Suppressor macrophage treated with lipopolysaccharide for 4 hours (primary cell): ENCODE measurements around the gene PAK4.

Experiments
- DNase-seq: peaks from one replicate; pipeline ENCODE4 v3.0.0-alpha.2; 2020

The PAK4 gene

DNA sequence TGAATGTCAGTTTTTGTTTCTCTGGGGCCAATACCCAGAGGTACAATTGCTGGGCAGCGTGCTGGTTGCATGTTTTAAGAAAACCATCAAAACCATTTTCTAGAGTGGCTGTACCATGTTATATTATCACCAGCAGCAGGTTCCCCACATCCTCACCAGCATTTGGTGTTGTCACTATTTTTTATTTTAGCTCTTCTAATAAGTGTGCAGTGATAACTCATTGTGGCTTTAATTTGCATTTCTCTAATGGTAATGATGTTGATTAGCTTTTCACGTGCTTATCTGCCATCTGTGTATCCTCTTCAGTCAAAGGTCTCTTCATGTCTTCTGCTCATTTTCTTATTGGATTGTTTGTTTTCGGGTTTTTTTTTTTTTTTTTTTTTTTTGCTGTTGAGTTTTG is 21.9 kb downstream of the PAK4 start:
- no peak for DNase-seq

DNA sequence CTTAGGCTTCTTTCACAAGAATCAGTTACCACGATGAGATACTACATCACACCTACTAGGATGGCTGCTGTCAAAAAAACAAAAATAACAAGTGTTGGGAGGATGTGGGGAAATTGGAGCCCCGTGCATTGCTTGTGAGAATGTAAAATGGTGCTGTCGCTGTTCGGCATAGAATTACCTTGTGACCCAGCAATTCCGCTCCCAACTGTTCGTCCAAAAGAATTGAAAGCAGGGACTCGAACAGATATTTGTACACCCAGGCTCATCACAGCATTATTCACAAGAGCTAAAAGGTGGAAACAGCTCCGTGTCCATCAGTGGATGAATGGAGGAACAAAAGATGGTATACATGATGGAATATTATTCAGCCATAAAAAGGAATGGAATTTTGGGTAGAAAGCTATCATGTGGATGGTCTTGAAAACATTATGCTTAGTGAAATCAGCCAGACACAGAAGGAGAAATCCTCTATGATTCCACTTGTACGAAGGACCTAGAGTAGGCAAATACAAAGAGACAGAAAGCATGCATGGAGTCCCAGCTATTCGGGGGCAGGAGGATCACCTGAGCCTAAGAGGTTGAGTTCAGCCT is 23.4 kb downstream of the PAK4 start:
- DNase-seq: no peak

DNA sequence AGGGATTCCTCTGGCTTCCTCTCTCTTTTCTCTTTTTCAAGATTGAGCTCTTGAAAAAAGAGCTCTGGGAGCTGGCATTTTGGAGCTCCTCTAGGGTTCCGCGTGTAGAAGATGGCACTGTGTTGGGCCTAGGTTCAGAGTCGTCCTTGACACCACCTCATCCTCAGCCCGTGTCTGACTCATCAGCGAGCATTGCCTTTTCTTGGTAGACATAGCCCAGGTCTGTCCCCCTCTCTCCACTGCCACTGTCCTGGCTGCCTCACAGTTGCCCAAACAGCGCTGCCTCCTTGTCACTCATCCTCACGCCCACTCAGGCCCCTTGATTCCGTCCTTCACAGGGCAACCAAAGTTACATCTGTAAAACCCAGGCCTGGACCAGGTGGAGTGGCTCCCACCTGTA is 24.6 kb downstream of the PAK4 start:
- no peak for DNase-seq

DNA sequence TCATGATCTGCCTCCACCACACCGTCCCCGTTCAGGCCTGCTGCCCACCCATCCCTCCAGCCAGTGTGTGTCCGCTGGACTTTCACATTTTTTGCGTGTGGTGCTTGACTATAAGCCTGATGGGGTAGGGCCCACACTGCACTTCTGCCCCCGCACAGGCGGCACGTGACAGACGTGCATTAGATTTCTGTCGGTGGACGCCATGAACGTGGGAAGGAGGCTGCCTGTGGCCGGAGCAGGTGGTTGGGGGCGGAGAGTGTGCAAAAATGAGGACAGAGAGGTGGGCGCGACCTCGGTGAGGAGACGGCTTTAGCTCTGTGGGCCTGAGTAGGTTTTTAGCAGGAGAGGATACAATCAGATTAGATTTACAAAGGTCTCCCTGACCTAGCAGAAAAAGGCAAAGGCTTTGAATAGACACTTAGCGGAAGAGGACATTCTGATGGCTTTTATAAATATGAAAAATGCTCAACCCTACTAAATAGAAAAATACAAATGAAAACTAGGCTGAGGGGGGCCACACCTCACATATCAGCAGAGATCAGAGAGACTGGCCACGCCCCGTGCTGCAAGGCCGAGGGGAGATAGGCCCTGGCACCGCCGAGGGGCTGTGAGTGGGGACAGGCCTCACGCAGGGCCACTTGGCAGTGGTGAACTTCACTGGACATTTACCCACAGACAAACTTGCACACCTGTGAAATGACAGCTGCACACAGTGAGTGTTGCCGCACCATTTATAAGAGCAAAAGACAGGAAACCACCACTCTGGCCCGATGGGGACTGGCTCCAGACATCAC is 25.4 kb downstream of the PAK4 start:
- DNase-seq: no peak

DNA sequence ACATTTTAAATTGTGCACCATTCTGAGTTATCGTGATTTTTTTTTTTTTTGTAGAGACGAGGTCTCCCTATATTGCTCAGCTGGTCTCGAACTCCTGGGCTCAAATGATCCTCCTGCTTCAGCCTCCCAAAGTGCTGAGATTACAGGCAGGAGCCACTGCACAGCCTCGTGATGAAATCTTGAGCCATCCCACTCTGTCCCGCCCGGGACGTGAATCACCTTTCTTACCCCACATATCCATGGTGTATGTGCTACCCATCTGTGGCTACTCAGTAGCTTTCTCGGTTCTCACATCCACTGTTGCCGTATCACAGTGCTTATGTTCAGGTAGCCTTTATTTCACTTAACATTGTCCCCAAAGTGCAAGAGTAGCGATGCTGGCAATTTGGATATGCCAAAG is 26.5 kb downstream of the PAK4 start:
- DNase-seq: no peak

DNA sequence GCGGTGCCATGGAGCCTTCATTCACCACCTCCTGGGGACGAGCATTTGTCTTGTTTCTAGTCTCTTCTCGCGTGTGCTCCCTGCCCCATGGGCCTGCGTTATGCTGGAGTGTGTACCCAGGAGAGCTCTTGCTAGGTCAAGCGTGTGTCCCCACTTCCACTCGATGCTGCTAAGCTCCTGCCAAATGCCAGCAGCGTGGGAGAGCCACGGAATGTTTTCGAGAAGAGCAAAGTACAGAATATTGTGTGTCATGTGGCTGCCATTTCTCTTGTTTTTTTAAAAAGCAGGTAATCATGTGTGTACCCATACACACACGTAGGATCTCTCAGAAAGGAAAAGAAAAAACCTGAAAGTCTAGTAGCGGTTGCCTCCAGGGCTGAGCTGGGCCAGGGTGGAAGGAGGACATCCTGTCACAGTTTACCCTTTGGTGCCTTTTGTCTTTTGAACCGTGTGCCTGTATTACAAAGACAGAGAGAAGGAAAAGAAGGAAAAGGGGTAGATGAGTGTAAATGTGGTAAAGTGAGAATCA is 28.6 kb downstream of the PAK4 start:
- DNase-seq: no peak

DNA sequence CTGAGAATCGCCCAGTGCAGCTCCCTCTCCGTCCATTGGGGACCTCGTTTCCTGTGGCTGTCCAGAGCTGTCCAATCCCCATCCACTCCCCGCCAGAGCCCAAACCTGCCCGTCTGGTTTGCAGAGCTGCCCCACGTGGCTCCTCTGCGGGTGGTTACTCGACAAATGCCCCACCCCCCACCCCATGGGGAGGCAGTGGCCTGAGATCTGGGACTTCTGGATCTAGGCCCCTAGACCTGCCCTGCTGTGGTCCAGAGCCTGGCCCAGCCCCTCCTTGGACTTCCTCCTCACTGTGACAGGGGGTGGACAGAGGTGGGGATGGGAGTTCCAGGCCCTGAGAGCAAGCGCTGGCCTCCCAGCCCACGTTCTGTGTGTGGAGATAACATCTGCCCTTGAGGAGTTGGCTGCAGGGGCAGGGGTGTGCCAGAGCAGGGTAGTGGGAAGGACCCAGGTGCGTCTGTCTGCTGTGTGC is 29.1 kb downstream of the PAK4 start:
- DNase-seq: no peak

DNA sequence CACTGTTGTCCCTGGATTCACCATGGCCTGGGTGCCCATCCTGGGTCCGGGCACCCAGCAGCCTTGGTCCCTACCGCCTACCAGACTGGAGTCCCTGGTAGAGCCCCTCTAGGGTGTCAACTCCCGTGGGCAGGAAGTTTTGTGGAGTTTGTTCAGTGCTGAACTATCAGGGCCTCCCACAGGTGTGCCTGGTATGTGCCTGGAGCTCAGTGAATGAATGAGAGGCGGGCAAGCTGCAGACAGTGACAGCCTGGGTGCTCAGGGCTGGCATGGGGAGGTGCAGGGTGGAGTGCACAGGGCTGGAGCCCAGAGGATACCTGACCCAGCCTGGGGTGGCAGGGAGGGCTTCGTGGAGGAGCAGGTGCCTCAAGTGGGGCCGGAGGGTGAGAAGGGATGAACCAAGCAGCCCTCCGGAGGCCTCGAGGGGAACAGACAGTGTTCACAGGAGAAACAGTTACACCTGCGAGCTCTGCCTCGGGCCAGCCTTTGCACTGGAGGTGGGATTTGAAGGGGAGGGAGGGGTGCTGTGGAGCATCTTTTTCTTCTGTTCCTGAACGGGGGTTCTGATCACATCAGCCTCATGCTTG is 29.6 kb downstream of the PAK4 start:
- DNase-seq: no peak

DNA sequence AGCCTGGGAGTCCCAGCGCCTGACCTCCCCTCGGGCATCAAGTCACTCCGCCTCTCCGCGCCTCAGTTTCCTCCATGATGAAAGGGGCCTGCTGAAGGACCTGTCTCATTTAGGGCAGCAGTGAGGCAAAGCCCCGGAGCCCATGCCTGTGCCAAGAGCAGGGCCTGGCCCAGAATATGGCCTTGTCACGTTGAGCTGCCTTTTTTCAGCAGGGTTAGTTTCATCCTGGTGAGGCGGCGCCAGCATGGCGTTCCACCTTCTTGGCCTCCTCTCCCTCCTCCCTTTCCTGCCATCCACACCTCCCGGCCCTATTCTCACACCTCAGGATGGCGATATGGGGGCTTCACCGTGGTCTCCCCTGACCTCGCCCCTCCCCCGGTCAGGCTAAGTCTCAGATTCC is 30.2 kb downstream of the PAK4 start:
- DNase-seq: no peak

DNA sequence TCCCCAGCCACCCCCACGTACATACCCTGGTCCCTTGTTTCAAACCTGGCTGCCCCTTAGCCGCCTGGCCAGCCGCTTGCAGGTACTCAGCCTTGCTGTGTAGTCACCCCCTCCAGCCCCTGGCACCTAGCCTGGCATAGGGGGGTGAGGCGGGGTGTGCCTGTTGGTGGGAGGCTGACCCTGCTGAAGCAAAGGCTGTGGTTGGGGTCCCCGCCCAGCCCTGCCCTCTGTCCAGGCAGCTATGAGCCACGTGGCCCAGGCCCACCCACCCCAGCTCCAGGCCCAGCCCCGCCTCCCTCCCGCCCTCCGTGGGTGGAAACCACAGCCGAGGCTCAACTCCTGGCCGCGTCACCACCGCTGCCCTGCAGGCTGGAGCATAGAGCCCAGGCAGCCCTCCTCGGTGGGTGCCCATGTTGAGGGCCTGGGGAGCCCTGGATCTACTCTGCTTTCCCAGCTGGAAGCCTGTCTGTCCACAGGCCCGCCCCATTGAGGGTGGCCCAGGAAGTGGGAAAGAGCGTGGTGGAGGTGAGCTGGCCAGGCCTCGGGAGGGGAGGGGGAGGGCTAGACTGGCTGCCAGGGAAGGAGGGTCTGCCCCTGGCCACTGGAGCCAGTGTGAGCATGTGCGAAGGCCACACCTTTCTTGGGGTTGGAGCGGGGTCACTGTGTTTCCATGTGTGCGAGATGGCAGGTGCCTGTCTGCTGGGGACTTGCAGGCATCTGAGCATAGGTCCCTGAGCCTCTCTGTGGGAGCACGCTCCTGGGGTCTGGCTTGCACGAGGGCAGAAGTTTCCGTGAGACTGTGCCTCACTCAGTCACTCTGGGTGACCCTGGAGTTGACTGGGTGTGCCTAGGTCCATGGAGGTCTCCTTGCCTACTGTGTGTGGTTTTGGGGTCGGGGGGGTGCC is 31.0 kb downstream of the PAK4 start:
- no peak for DNase-seq

DNA sequence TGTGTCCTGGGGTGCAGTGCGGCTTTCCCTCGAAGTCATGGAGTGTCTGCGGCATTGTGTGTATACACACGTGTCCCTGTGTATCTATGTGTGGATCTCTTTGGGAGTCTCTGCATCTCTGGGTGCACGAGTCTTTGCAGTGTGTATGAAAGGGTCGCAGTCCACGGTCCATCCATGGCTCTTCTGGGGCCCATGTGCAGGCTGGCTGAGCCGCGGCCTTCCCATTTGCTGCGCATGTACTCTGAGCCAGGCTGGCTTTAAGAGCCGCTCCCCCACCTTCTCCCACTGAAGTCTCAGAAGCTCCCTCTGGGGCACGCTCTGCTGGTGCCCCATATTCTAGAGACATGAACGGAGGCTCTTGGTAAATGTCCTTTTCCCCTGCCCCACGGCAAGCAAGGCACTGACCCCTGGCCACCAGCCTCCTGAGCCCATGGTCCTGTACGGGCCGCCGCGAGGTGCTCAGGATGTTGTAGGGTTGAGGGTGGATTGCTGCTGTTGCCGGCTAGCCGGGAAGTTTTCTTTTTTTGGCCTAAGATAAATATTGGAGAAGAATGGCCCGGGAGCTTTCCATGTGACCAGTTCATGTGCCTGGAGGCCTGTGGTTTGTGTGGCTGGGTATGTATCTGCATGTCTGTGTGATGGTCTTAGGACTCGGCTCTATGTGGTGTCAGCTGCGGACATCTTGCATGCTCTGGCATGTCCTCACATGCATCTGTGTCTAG is 31.9 kb downstream of the PAK4 start:
- DNase-seq: no peak

DNA sequence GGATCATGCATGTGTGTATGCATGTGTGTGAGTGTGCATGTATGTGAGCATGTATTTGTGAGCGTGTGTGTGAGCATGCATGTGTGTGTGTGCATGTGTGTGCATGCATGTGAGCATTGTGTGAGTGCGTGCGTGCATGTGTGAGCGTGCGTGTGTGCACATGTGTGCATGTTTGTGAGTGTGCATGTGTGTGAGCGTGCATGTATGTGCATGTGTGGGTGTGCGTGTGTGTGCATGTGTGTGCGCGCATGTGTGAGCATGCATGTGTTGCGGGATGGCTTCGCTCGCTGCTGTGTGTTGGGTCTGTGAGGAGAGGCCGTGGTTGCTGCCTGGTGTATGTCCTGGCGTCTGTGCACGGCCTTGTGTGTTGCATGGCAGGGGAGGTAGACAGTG is 32.4 kb downstream of the PAK4 start:
- DNase-seq: no peak

DNA sequence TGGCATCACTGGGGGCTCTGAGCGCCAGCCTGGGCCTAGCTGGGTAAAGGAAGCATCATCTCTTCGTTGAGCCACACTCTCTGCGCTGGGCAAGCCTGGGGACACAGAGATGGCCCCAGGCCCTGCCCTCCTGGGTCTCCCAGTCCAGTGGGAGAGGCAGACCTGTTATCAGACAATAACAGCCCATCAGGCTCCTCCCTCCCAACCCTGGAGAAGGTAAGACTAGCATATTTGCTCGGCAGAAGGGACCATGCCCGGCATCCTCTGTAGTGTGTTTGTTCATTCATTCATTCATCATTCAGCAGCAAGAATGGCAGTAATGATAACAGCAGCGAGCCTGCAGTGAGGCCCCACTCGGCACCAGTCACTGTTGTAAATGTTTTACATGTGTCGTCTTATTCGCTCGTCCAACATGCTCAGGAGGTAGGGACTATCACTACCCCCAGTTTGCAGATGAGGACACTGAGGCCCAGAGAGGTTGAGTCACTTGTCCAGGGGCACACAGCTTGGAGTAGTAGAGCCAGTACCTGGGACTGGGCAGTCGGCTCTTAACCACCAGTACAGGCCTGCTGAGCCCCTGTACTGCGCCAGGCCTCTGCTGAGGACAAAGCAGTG is 33.2 kb downstream of the PAK4 start:
- DNase-seq: no peak

DNA sequence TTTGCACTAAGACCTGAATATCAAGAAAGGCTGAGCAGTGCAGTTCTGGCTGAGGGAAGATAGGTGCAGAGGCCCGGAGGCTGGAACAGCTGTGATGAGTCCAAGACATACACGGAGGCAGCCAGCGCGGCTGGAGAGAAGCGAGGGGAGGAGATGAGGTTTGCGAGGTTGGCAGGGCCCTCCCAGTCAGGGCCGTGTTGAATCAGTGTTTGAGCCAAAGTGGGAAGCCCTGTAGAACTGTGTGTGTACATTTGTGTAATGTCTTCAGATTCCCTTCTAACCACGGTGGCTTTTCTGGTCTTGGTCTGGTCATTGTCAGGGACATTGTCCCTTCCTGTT is 34.9 kb downstream of the PAK4 start:
- DNase-seq: no peak

DNA sequence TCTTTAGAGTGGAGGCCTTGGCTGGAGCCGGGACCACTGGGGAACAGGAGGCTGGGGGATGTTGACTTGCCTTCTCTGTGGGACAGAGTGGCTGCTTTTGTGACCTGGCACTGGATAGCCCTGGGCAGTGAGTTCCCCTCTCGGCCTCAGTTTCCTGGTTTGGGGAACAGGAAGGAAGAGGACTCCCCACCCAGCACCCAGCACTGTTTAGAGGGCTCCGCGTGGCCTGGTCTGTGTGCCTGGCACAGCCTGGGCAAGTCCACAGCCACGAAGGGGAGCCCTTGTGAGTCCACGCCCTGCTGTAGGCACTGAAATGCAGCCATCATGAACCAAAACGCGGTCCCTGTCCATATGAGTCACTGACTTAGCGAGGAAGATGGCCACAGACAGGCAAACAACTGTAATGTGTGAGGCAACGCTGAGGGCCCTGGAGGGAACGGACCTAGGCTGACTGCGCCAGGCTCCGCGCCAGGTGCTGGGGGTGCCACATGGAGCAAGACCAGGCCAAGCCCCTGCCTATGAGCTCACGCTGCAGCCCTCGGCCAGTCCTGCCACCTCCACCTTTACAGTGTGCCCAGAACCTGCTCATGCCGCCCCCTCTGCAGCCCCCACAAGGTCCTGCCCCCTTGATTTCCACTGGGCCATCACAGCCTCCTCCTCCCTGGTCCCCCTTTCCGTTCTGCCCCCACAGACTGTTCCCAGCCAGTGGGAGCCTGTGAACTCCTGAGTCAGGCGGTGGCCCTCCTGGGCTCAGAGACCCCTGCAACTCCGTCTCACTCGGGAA is 35.5 kb downstream of the PAK4 start:
- no peak for DNase-seq

DNA sequence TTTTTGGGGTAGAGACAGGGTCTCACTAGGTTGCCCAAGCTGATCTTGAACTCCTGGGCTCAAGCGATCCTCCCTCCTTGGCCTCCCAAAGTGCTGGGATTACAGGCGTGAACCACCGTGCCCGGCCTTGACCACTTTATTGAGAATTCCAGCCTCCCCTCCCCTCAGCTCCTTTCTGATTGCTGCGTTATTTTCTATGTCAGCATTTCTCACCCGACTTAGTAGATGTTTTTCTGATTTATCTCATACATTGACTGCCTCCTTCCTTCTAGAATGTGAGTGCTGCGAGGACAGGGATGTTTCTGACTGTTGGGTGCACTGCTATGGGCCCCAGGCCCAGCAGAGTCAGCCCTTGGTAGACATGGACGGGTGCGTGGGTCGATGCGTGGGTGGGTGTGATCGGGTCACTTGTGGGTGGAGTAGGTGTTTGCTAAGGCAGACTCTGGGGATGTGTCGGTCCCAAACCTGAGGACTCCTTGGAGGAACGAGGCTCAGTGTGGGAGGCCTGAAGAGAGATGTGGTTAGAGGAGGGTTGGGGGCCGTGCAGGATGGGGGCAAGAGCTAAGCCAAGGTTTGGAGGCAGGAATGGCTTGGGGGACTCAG is 37.0 kb downstream of the PAK4 start:
- no peak for DNase-seq

DNA sequence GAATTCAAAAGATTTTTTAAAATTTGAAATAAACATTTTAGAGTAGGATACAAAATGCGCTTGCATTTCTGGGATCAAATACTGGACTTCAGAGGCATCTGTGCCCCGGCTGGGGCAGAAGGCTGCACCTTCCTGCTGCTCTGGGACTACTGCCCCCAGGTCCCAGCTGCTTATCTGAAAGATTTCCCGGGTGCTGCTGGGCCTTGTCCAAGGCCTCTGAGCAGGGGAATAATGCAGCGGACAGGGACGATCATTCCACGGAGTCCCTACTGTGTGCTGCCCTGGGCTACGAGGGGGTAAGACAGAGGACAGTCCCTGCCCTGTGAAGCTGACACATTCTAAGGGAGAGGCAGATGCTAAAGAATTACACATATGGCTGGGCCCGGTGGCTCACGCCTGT is 38.0 kb downstream of the PAK4 start:
- no peak for DNase-seq

DNA sequence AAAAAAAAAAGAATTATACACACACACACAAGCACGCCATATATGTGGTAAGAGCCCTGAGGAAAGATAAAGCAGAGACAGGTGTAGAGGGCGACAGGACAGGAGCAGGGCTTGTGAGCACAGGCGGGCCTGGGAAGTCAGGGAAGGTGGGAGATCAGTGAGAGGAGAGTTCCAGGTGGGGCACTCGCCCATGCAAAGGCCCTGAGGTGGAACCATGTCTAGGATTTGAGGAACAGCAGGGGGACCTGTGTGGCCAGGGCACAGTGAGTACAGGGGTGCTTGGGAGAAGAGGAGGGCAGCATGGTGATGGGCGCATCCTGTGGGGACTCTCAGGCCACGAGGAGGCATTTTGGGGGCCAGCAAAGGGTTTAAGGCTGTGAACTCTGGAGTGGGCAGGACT is 38.7 kb downstream of the PAK4 start:
- DNase-seq: no peak

DNA sequence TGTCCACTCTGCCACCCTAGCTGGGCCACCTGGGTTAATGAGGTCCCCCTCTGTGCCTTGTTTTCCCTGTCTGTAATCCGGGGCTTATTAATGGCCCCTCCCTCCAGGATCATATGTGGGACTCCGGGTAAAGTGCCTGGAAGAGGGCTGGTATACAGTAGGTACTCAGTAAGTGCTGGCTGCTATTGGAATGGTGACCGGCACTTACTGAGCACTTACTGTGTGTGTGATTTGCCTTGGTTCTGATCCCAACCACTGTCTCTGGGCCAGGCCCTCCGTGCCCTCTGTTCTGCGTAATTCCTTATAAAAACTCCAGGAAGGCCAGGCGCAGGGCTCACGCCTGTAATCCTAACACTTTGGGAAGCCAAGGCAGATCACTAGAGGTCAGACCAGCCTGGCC is 40.3 kb downstream of the PAK4 start:
- no peak for DNase-seq

DNA sequence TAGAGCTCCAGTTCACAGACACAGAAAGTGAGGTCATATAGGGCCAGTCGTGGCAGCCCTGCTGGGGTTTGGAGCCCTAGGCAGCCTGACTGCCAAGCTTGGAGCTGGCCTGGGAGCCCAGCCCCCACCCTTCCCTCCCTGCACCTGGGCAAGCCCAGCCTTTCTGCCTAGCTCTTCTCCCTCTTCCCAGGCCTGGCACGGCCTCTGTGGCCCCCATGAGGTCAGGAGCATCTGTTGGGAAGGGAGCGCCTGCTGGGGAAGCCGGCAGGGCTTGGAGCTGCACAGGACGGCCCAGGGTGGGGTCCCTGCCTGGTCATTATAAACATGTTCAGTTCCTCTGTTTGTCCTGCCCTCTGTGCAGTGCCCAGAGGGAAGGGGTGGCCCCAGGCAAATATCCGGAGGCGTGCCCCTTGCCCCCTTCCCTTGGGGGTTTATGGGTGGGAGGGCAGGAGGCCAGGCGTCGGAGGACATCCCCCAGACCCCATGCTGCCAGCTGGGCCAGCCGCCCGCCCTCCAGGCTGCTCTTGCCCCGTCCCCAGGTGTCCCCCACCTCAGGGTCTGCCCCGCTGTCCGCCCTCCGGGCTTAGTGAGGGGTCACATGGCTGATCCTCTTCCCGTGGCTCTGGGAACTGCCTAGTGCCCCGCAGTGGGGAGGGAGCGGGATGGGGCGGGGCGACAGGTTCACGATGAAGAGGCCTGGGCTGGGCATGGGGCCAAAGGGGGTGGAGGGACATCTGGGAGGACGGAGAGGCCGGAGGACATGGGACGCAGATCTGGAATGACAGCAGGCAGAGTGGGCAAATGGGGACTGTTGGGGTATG is 41.2 kb downstream of the PAK4 start:
- DNase-seq: no peak
